Vagina (tissue), 2 donors: Measurements from ENCODE around the gene RGS6.

Source experiments
- CTCF ChIP-seq, 3 experiments: fragments of 450-650 bp in 2 of 3; fragments of 200-600 bp in 1 of 3; sonication (generic) in 1 of 3; IDR thresholded peaks; one replicate each; pipeline ENCODE4 v1.5.1; 2017 to 2019; ENCODE audit warnings: antibody characterized with exemption in 3 of 3, mild to moderate bottlenecking in 2 of 3, moderate library complexity in 2 of 3
- POLR2A ChIP-seq, 2 donors: fragments of 450-650 bp; IDR thresholded peaks; one replicate each; pipeline ENCODE4 v1.6.1; 2017; ENCODE audit warnings: antibody characterized with exemption in 2 of 2, mild to moderate bottlenecking in 2 of 2, moderate library complexity in 2 of 2
- POLR2AphosphoS5 ChIP-seq, 2 donors: sonication (generic); formaldehyde crosslinking; IDR thresholded peaks; one replicate each; pipeline ENCODE4 v1.9.0; 2017; ENCODE audit warnings: antibody characterized with exemption in 2 of 2, mild to moderate bottlenecking in 2 of 2, low read depth in 1 of 2; ENCODE audit not compliant: insufficient read depth in 1 of 2

- no peak for TF ChIP-seq CTCF (IDR thresholded peaks at IDR 0.05)
- no peak for TF ChIP-seq POLR2A (IDR thresholded peaks at IDR 0.05)
- no peak for TF ChIP-seq POLR2AphosphoS5 (IDR thresholded peaks at IDR 0.05; ENCODE audit: insufficient read depth in 1 of 2, low read depth in 1 of 2)
Measured at GRCh38 chr14:72503271-72503670, 571.0 kb downstream of the RGS6 start.
